Esophagus muscularis mucosa (tissue), 4 donors: ENCODE results near the gene SYT4. TPM values are rescaled to one million over a fixed set of nuclear protein-coding genes. Genes with fewer than 3 reads are reported as not detected.

Source experiments
- DNase-seq: peaks from one replicate; pipeline ENCODE4 v3.0.0-alpha.2; 2017; ENCODE audit errors: extremely low spot score
- H3K27ac ChIP-seq, 4 donors: fragments of 200-600 bp; sonication (generic); replicated peaks in 1 of 4; 1 replicate in 3 of 4; 2 replicates in 1 of 4; pipeline ENCODE4 v1.5.1; 2016 to 2019; ENCODE audit warnings: mild to moderate bottlenecking in 1 of 4
- H3K27me3 ChIP-seq, 4 donors: fragments of 200-600 bp; sonication (generic); one replicate each; pipeline versions ENCODE4 v1.5.1 to v1.6.0; 2016 to 2019
- H3K36me3 ChIP-seq, 4 donors: fragments of 200-600 bp; sonication (generic); one replicate each; pipeline ENCODE4 v1.5.1; 2016 to 2019
- H3K4me1 ChIP-seq, 4 donors: fragments of 200-600 bp; sonication (generic); one replicate each; pipeline ENCODE4 v1.5.1; 2016 to 2019
- H3K4me3 ChIP-seq, 4 donors: fragments of 200-600 bp; sonication (generic); 1 replicate in 2 of 4; 2 replicates in 2 of 4; pipeline ENCODE4 v1.5.1; 2016 to 2019; ENCODE audit warnings: mild to moderate bottlenecking in 4 of 4, moderate library complexity in 1 of 4
- H3K9me3 ChIP-seq, 4 donors: fragments of 200-600 bp; sonication (generic); 1 replicate in 3 of 4; 2 replicates in 1 of 4; pipeline ENCODE4 v1.5.1; 2016 to 2019
- EP300 ChIP-seq: sonication (generic); formaldehyde crosslinking; IDR thresholded peaks from one replicate; pipeline ENCODE4 v1.6.1; 2017; ENCODE audit warnings: antibody characterized with exemption
- POLR2A ChIP-seq: fragments of 450-650 bp; IDR thresholded peaks from one replicate; pipeline ENCODE4 v1.6.1; 2017; ENCODE audit warnings: antibody characterized with exemption, moderate library complexity, mild to moderate bottlenecking, low read depth
- POLR2AphosphoS5 ChIP-seq, 2 donors: sonication (generic); formaldehyde crosslinking; IDR thresholded peaks; one replicate each; pipeline ENCODE4 v1.6.1; 2017; ENCODE audit warnings: antibody characterized with exemption in 2 of 2
- WGBS: methylation state at CpG from one replicate; pipeline ENCODE4 v1.1.5; 2018; 5-methylcytosine and 5-hydroxymethylcytosine counted together
- intact Hi-C: fragments of 100-400 bp; cut with DNase I; formaldehyde crosslinking; loops from one replicate; pipeline ENCODE4 v1.15.1; 2023
- total RNA-seq, 4 donors: library from RNA; depleted of rRNA; stranded (reverse); fragments of >200 nt; gene quantifications; one replicate each; pipeline versions ENCODE4 v1.1.0 to v1.2.1, GENCODE V29; 2016
- TF ChIP-seq, protein P1 (sequence below), 3 experiments: fragments of 200-600 bp in 2 of 3; fragments of 450-650 bp in 1 of 3; sonication (generic) in 2 of 3; IDR thresholded peaks; one replicate each; pipeline ENCODE4 v1.5.1; 2017 to 2019; ENCODE audit warnings: antibody characterized with exemption in 3 of 3, mild to moderate bottlenecking in 2 of 3, moderate library complexity in 1 of 3

Gene SYT4, protein sequence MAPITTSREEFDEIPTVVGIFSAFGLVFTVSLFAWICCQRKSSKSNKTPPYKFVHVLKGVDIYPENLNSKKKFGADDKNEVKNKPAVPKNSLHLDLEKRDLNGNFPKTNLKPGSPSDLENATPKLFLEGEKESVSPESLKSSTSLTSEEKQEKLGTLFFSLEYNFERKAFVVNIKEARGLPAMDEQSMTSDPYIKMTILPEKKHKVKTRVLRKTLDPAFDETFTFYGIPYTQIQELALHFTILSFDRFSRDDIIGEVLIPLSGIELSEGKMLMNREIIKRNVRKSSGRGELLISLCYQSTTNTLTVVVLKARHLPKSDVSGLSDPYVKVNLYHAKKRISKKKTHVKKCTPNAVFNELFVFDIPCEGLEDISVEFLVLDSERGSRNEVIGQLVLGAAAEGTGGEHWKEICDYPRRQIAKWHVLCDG
- total RNA-seq, result 1 to 10 TPM in 2 of 4 donors, under 1 TPM in 2; 0.69 to 2.2 (median 1.00) TPM

DNA sequence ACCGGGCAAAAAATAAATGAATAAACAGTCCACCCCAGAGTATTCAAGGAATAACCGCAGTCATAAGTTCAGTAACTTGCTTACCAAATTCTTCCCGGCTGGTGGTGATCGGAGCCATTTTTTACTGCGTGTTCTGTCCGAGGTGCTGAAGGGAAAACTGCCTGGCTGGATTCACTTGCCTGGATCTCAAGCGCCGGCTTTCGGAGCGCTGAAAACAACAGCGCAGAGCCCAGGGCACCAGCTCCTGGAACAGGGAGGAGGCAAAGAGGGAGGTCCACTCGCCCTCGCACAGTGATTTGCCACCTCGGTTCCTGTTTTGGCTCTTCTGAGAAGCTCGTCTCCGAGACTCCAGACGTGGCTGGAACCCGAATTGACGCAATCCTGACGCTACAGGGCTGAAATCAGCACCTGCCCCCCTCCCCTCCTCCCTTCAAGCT lies at the start of gene SYT4:
Gene SYT4 (minus strand): TSS at position 327 of the 437 bp plus-strand sequence. CDS start 209 bp downstream, at position 118.
- Histone ChIP-seq H3K4me3 (no peak within 1 kb of the TSS), H3K4me1 (peaks cover 0 to 6% (median 4%) of the 10 kb centered on the region in 4 donors), H3K27me3 (peaks cover 0 to 25% (median 1%) of the 10 kb centered on the region in 4 donors), H3K9me3 (no peaks in the 10 kb centered on the region), H3K27ac (no peak within 1 kb of the TSS), H3K36me3 (no peaks in the 10 kb centered on the region)
- intact Hi-C loops, result no loop called here
- DNase-seq, result no peak
- no peak for TF ChIP-seq POLR2A
- no peak for TF ChIP-seq POLR2AphosphoS5 (IDR thresholded peaks at IDR 0.05)
- TF ChIP-seq, protein P1, sequence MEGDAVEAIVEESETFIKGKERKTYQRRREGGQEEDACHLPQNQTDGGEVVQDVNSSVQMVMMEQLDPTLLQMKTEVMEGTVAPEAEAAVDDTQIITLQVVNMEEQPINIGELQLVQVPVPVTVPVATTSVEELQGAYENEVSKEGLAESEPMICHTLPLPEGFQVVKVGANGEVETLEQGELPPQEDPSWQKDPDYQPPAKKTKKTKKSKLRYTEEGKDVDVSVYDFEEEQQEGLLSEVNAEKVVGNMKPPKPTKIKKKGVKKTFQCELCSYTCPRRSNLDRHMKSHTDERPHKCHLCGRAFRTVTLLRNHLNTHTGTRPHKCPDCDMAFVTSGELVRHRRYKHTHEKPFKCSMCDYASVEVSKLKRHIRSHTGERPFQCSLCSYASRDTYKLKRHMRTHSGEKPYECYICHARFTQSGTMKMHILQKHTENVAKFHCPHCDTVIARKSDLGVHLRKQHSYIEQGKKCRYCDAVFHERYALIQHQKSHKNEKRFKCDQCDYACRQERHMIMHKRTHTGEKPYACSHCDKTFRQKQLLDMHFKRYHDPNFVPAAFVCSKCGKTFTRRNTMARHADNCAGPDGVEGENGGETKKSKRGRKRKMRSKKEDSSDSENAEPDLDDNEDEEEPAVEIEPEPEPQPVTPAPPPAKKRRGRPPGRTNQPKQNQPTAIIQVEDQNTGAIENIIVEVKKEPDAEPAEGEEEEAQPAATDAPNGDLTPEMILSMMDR (IDR thresholded peaks at IDR 0.05), result no peak
- TF ChIP-seq EP300, result no peak
- 2% methylated on average over 20 of the region's 20 CpGs for WGBS

DNA sequence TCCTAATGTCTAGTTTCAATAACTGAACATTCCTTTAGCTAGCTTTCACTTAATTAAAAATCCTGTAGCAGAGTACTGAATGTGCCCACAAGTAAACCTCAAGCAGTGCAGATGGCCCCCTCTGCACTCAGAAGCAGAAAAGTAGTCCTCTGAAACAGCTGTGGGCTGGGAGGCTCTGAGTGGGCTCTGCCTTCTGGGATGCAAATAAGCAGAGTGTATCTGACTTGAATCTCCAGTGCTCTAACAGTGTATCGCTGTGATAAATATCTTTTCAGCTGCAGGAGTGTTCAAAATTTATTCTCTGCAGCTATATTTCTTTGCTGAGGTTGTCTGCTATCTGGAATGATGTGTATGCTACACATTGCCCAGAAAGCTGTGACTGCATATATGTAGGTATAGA lies 44.8 kb upstream of the SYT4 start:
- 95% methylated on average over 1 of the region's 1 CpG for WGBS
- intact Hi-C loops, result no loop called here
- no peaks in the 10 kb centered on the region for H3K27me3 ChIP-seq

DNA sequence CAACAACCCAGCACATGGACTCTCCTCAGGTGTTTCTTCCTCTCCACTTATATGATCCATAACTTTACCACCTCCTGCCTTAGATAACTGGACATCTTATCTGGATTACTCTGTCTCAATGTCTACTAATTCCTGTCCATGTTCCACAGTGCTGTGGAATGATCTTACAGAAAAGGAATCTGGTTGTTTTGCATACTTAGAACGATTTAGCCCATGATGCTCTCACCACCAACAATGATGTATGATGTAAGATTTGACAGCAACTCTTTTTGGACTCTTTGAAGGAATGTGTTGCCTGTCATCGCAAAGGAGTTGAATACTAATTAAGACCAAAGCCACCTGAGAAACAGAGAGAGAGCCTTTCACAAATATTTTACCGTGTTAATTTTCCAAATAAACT lies 37.7 kb upstream of the SYT4 start:
- Histone ChIP-seq H3K27ac (no peak overlapping the region), H3K27me3 (no peaks in the 10 kb centered on the region), H3K9me3 (no peaks in the 10 kb centered on the region), H3K4me1 (no peaks in the 10 kb centered on the region), H3K4me3 (no peak overlapping the region), H3K36me3 (no peaks in the 10 kb centered on the region)
- TF ChIP-seq POLR2AphosphoS5 (IDR thresholded peaks at IDR 0.05), result no peak
- TF ChIP-seq EP300, result no peak
- TF ChIP-seq, protein P1 (IDR thresholded peaks at IDR 0.05), result no peak
- TF ChIP-seq POLR2A, result no peak
- no peak for DNase-seq
- 79% methylated on average over 3 of the region's 3 CpGs for WGBS
- intact Hi-C loops, result no loop called here

More for the DNA sequence above, 44.8 kb upstream of the SYT4 start:
- H3K4me1 ChIP-seq, result no peaks in the 10 kb centered on the region
- H3K4me3 ChIP-seq, result no peak overlapping the region
- no peaks in the 10 kb centered on the region for H3K36me3 ChIP-seq
- no peak for DNase-seq
- H3K27ac ChIP-seq, result no peak overlapping the region
- TF ChIP-seq, protein P1 (IDR thresholded peaks at IDR 0.05), result no peak
- TF ChIP-seq EP300 (no peak), POLR2AphosphoS5 (IDR thresholded peaks at IDR 0.05) (no peak), POLR2A (no peak)
- no peaks in the 10 kb centered on the region for H3K9me3 ChIP-seq

DNA sequence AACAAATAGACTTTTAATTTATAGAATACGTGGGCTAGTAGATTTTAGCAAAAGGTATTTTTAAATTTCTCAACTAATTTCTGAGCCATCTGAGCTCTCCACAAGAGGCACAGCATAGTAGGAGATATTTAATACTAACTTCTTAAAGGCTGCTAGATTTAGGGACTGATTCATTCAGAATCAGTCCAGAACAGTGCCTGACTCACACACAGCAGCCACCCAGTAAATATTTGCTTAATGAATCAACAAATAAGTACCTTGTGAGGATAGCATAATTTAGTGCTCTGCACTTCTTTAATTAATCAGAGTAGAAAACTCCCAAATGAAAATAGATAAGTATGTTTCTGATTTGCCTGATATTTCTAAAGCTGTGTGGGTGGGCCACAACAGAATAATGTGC lies 35.6 kb upstream of the SYT4 start:
- WGBS, result 81% methylated on average over 1 of the region's 1 CpG

More for the DNA sequence above, 35.6 kb upstream of the SYT4 start:
- no peaks in the 10 kb centered on the region for H3K4me1 ChIP-seq
- intact Hi-C loops, result no loop called here
- no peaks in the 10 kb centered on the region for H3K27me3 ChIP-seq
- H3K36me3 ChIP-seq, result no peaks in the 10 kb centered on the region
- DNase-seq, result no peak
- no peak overlapping the region for H3K27ac ChIP-seq
- no peak overlapping the region for H3K4me3 ChIP-seq
- H3K9me3 ChIP-seq, result no peaks in the 10 kb centered on the region
- no peak for TF ChIP-seq POLR2AphosphoS5 (IDR thresholded peaks at IDR 0.05)
- TF ChIP-seq EP300, result no peak
- TF ChIP-seq POLR2A, result no peak
- TF ChIP-seq, protein P1 (IDR thresholded peaks at IDR 0.05), result no peak
